ENCODE results near the gene MEGF6. TPM values are rescaled to one million over a fixed set of nuclear protein-coding genes. Genes with fewer than 3 reads are reported as not detected.

The MEGF6 gene
- total RNA-seq, 2 experiments from 2014 or later = 57.5 to 62.2 TPM

DNA sequence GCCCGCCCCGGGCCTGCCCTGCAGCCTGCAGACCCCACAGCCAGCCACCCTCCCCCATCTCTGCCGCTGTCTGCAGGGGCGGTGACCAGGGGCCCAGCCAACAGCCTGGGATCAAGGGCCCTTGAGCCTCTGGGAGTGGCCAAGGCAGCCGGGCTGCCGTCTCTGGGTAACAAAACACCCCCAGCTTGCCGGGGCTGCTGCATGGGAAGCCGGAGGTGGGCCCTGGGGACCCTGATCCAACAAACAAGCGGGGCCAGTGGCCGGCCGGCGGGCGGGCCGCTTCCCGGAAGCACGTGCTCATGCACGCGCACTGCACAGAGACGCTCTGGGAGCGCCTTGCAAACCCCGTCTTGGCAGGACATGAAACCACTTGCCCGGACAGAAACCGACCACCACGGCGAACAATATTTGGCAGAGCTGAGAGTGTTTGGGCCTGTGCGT is 13.2 kb downstream of the MEGF6 start:
- H3K36me3 Mint-ChIP-seq (ENCODE audit: low read depth) = no peaks in the 10 kb centered on the region
- no peaks in the 10 kb centered on the region for H3K9me3 ChIP-seq (ENCODE audit: control insufficient read depth in 1 of 2, insufficient read depth in 1 of 2, low read length in 2 of 2)
- H3K27ac ChIP-seq (ENCODE audit: low read depth in 1 of 2, low read length in 2 of 2) = no peak overlapping the region
- H3K27me3 ChIP-seq (ENCODE audit: control insufficient read depth in 1 of 2, insufficient read depth in 2 of 2, low read length in 2 of 2) = peaks cover 0 to 2% of the 10 kb centered on the region in 2 experiments
- no peaks in the 10 kb centered on the region for H3K9me3 Mint-ChIP-seq
- H3K4me3 Mint-ChIP-seq = peak overlapping the region; percentile 78
- no peak for ATAC-seq (ENCODE audit: poor library complexity)
- peaks cover 34% of the 10 kb centered on the region for H3K4me1 ChIP-seq (ENCODE audit: insufficient read depth, low read length)
- intact Hi-C loops (cut with DNase I, micrococcal nuclease) = no loop called here
- peak in 1 of 14 experiments; percentile 10 for DNase-seq
- H3K4me3 ChIP-seq (ENCODE audit: low read length) = peak overlapping the region; percentile 26
- H3K27ac Mint-ChIP-seq = peak overlapping the region; percentile 68
- H3K4me1 Mint-ChIP-seq (ENCODE audit: low read depth) = peaks cover 19% of the 10 kb centered on the region
- no peaks in the 10 kb centered on the region for H3K27me3 Mint-ChIP-seq
- CTCF ChIA-PET = no interaction called here
- TF ChIP-seq, protein P1, sequence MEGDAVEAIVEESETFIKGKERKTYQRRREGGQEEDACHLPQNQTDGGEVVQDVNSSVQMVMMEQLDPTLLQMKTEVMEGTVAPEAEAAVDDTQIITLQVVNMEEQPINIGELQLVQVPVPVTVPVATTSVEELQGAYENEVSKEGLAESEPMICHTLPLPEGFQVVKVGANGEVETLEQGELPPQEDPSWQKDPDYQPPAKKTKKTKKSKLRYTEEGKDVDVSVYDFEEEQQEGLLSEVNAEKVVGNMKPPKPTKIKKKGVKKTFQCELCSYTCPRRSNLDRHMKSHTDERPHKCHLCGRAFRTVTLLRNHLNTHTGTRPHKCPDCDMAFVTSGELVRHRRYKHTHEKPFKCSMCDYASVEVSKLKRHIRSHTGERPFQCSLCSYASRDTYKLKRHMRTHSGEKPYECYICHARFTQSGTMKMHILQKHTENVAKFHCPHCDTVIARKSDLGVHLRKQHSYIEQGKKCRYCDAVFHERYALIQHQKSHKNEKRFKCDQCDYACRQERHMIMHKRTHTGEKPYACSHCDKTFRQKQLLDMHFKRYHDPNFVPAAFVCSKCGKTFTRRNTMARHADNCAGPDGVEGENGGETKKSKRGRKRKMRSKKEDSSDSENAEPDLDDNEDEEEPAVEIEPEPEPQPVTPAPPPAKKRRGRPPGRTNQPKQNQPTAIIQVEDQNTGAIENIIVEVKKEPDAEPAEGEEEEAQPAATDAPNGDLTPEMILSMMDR (IDR thresholded peaks at IDR 0.05) = no peak
- POLR2A ChIA-PET = no interaction called here
- H3K36me3 ChIP-seq (ENCODE audit: insufficient read depth, low read length) = no peaks in the 10 kb centered on the region

DNA sequence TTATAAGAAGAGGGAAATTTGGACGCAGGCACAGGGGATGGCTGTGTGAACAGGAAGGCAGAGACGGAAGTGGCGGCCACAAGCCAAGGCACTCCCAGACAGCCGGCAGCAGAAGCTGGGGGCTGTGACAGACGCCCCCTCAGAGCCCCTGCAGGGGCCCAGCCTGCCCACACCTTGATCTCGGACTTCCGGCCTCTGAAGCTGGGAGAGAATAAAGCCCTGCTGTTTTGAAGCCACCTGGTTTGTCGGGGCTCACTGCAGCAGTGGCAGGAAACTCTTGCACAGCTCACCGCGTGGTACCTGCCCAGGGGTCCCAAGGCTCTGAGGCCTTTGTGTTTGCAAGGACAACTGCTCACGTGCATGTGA is 13.7 kb downstream of the MEGF6 start:
- H3K27ac ChIP-seq (ENCODE audit: low read depth in 1 of 2, low read length in 2 of 2) = no peak overlapping the region
- Mint-ChIP-seq H3K9me3 (no peaks in the 10 kb centered on the region), H3K4me1 (ENCODE audit: low read depth) (peaks cover 19% of the 10 kb centered on the region), H3K4me3 (peak overlapping the region; percentile 78), H3K36me3 (ENCODE audit: low read depth) (no peaks in the 10 kb centered on the region), H3K27ac (peak overlapping the region; percentile 68), H3K27me3 (no peaks in the 10 kb centered on the region)
- H3K4me3 ChIP-seq (ENCODE audit: low read length) = peak overlapping the region; percentile 26
- ATAC-seq (ENCODE audit: poor library complexity) (peak; percentile 64), DNase-seq (peak in 6 of 14 experiments; percentile 13 to 47 (median 34))
- no peaks in the 10 kb centered on the region for H3K9me3 ChIP-seq (ENCODE audit: control insufficient read depth in 1 of 2, insufficient read depth in 1 of 2, low read length in 2 of 2)
- H3K27me3 ChIP-seq (ENCODE audit: control insufficient read depth in 1 of 2, insufficient read depth in 2 of 2, low read length in 2 of 2) = peaks cover 0 to 2% of the 10 kb centered on the region in 2 experiments
- intact Hi-C loops (cut with DNase I, micrococcal nuclease) = no loop called here
- H3K4me1 ChIP-seq (ENCODE audit: insufficient read depth, low read length) = peaks cover 34% of the 10 kb centered on the region
- ChIA-PET POLR2A (no interaction called here), CTCF (no interaction called here)
- TF ChIP-seq, protein P1 (IDR thresholded peaks at IDR 0.05) = no peak
- H3K36me3 ChIP-seq (ENCODE audit: insufficient read depth, low read length) = no peaks in the 10 kb centered on the region

DNA sequence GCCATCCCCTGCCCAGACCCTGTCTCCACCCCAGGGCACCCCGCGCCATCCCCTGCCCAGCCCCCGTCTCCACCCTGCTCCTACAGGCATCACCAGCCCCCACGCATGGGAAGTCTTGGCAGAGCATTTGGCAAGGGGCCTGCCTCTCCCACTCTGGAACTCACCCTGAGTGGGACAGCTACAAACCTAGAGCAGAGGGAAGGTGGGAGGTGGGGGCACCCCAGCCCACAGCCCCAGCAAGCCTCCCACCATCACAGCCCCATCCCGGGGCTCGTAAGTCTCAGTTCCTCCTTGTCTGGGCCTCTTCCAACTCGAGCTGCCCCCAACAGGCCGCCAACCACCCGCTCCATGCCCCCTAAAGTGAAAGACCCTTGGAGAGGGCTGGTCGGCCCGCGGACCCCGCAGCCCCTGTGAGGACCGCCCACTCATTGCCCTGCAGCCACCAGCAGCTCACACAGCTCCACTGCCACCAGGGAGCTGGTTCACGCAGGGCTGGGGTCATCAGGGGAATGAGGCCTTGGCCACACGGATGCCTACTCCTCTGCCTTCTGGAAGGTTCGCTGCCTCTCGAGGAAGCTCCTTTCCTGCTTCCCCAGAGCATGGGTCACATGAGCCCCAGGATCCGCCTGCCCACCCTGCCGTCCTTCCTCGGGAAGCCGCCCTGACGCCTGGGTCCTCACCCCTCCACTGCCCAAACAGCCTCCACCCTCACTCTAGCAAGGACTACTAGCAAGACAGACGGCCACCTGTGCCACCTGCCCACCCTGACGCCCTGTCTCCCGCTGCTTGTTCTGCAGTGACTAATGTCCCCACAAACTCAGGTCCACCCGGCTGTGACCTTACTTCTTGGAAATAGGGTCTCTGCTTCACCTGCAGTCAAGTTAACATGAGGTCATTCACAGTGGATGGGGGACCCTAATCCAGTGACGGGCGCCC is 14.4 kb downstream of the MEGF6 start:
- Histone ChIP-seq H3K4me3 (ENCODE audit: low read length) (peak overlapping the region; percentile 26), H3K4me1 (ENCODE audit: insufficient read depth, low read length) (peaks cover 34% of the 10 kb centered on the region), H3K9me3 (ENCODE audit: control insufficient read depth in 1 of 2, insufficient read depth in 1 of 2, low read length in 2 of 2) (no peaks in the 10 kb centered on the region), H3K36me3 (ENCODE audit: insufficient read depth, low read length) (no peaks in the 10 kb centered on the region), H3K27me3 (ENCODE audit: control insufficient read depth in 1 of 2, insufficient read depth in 2 of 2, low read length in 2 of 2) (peaks cover 0 to 2% of the 10 kb centered on the region in 2 experiments), H3K27ac (ENCODE audit: low read depth in 1 of 2, low read length in 2 of 2) (no peak overlapping the region)
- ATAC-seq (ENCODE audit: poor library complexity) (peak; percentile 42), DNase-seq (no peak)
- no peaks in the 10 kb centered on the region for H3K36me3 Mint-ChIP-seq (ENCODE audit: low read depth)
- peak overlapping the region; percentile 78 for H3K4me3 Mint-ChIP-seq
- POLR2A ChIA-PET = no interaction called here
- H3K27ac Mint-ChIP-seq = peak overlapping the region; percentile 68
- no peaks in the 10 kb centered on the region for H3K9me3 Mint-ChIP-seq
- peaks cover 19% of the 10 kb centered on the region for H3K4me1 Mint-ChIP-seq (ENCODE audit: low read depth)
- TF ChIP-seq, protein P1 (IDR thresholded peaks at IDR 0.05) = no peak
- H3K27me3 Mint-ChIP-seq = no peaks in the 10 kb centered on the region
- CTCF ChIA-PET = no interaction called here
- intact Hi-C loops (cut with DNase I, micrococcal nuclease) = no loop called here

Data from CD4-positive, alpha-beta T cell (primary cell).